ENCODE measurements around the gene DNAAF5. TPM values are rescaled to one million over a fixed set of nuclear protein-coding genes. Genes with fewer than 3 reads are reported as not detected.

Gene DNAAF5
- total RNA-seq, 6 experiments from 2014 or later: 25.4 to 33.0 (median 27.5) TPM

DNA sequence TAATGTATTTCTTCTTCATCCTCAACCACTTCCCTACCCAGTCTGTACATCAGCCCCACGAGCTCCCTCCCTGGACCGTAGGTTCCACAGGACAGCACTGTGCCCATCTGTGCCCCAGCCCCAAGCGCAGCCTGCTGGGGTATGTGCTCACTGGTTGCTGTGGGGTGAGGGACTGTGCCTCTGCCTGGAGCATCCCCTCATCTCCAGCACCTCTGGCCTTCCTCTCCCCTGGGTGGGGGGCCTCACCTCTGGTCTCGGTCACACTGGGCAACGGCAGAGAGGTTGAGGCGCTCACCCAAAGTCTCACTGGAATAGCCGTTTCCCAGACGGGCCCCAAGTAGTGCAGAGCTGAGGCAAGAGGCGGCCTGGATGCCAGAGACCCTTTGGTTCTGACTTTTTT is 2.1 kb downstream of the DNAAF5 start:
- no peak overlapping the region for H3K27ac Mint-ChIP-seq
- peaks cover 31% of the 10 kb centered on the region for H3K4me1 Mint-ChIP-seq (ENCODE audit: low read depth)

DNA sequence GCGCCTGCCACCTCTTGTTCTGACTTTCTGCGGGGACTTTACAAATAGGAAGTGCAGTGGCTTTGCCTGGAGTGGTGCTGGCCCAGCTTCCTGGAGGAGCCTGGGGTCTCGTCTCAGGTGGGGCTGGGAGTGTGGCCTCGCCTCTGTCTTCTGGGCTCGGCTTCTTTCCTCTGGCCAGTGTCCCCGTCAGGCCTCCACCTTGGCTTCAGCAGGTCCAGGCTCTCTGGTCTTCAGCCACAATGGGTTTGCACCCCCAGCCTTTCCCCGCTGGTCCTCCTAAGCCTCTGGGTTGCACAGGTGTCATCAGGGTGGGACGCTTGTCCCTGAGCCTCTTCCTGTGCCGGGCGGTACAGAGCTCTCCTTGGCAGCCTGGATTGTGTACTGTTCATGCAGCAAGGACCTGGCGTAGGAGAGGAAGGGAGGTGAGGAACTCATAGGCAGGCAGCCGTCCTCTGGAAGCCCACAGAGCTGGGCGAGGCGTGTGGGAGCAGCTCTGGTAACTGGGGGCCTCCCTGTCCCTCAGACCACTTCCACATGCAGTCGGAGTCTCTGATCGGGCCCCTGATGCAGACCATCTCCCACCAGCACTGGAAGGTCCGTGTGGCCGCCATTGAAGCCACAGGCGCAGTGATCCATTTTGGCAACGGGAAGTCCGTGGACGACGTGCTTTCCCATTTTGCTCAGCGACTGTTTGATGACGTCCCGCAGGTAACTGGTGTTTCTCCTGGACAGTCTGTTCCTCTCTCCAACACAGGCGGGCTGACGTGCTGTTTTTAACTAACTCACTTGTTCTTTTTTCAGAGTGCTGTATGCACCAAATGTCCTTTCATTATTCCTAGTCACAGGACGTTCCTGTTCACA is 2.9 kb downstream of the DNAAF5 start:
- Mint-ChIP-seq H3K27ac (no peak overlapping the region; the same call in 1 of the 2 replicates), H3K4me3 (no peak overlapping the region), H3K27me3 (ENCODE audit: insufficient read depth) (no peaks in the 10 kb centered on the region; the same call in 1 of the 2 replicates), H3K36me3 (ENCODE audit: low read depth) (peaks cover 16% of the 10 kb centered on the region), H3K4me1 (ENCODE audit: low read depth) (peaks cover 30% of the 10 kb centered on the region), H3K9me3 (peaks cover 12% of the 10 kb centered on the region)
- TF ChIP-seq, protein P1, sequence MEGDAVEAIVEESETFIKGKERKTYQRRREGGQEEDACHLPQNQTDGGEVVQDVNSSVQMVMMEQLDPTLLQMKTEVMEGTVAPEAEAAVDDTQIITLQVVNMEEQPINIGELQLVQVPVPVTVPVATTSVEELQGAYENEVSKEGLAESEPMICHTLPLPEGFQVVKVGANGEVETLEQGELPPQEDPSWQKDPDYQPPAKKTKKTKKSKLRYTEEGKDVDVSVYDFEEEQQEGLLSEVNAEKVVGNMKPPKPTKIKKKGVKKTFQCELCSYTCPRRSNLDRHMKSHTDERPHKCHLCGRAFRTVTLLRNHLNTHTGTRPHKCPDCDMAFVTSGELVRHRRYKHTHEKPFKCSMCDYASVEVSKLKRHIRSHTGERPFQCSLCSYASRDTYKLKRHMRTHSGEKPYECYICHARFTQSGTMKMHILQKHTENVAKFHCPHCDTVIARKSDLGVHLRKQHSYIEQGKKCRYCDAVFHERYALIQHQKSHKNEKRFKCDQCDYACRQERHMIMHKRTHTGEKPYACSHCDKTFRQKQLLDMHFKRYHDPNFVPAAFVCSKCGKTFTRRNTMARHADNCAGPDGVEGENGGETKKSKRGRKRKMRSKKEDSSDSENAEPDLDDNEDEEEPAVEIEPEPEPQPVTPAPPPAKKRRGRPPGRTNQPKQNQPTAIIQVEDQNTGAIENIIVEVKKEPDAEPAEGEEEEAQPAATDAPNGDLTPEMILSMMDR (IDR thresholded peaks at IDR 0.05): no peak
- DNase-seq: no peak

More for the DNA sequence above, 2.1 kb downstream of the DNAAF5 start:
- TF ChIP-seq, protein P1 (IDR thresholded peaks at IDR 0.05): no peak
- H3K27me3 Mint-ChIP-seq (ENCODE audit: insufficient read depth): no peaks in the 10 kb centered on the region; the same call in 1 of the 2 replicates
- peaks cover 24% of the 10 kb centered on the region for H3K36me3 Mint-ChIP-seq (ENCODE audit: low read depth)
- peaks cover 20% of the 10 kb centered on the region for H3K9me3 Mint-ChIP-seq
- H3K4me3 Mint-ChIP-seq: peak overlapping the region; percentile 87; the same call in 1 of the 2 replicates
- DNase-seq: no peak

DNA sequence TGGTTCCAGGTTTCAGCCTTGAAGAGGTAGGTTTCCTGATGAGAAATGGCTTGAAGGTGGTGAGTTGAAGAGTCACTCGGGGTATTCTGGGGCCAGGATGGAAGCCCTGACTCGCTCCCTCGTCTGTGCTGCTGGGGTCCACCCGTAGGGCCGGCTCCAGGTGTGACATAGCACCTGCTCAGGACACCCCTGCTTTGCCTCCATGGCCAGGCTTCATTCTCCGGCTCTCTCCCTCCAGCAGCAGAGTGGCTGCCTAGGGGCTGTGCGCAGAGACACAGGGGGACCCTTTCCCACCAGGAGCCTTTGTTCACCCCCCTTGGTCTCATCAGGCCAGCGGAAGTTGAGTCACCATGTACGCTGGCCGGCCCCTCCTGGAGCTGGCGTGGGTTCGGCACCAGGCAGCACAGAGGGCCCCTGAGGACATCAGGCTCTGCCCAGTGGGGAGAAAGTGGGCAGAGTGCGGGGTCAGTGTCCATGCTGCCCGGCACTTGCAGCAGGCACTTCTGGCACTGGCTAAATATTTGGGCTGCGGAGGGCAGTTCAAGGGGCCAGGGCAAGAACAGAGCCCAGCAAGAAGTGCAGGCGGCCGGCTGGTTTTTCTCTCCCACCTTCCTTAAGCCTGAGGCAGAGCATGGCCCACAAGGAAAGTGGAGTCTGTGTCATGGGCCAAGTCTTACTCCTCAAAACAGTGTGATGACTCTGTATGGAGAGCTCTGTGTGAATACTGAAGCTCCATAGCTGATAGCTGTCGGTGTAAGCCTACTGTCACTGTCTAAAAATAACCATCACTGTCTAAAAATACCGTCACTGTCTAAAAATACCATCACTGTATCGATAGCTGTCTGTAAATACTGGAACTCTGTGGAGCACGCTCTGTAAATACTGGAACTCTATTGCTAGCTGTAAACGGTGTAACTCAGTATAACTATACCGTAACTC is 4.3 kb downstream of the DNAAF5 start:
- no peak for DNase-seq
- Mint-ChIP-seq H3K4me3 (no peak overlapping the region), H3K27ac (no peak overlapping the region), H3K9me3 (peaks cover 3% of the 10 kb centered on the region), H3K27me3 (ENCODE audit: insufficient read depth) (no peaks in the 10 kb centered on the region), H3K36me3 (ENCODE audit: low read depth) (peaks cover 3% of the 10 kb centered on the region), H3K4me1 (ENCODE audit: low read depth) (peaks cover 16% of the 10 kb centered on the region)
- TF ChIP-seq, protein P1 (IDR thresholded peaks at IDR 0.05): no peak

DNA sequence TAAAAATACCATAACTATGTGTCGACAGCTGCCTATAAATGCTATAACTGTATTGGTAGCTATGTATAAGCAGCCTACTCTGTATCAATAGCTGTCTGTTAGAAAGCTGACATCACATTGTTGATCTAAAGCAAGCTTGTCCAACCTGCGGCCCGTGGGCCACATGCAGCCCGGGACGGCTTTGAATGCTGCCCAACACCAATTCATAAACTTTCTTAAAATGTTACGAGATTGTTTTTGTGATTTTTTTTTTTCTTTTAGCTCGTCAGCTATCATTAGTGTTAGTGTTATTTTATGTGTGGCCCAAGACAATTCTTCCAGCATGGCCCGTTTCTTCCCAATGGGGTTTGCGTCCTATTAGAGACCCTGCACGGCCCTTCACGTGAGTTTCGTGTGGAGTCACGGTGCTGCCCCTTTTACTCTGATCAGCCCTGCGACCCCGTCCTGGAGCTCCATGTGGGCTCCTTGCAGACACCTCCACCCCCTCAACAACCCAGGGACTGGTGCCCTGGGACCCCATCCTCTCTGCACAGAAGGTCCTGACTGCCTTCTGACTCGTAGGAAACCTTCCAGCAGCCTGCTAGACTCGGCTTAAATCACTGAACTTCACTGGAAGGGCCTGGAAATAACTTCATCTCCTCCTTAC is 5.1 kb downstream of the DNAAF5 start:
- Mint-ChIP-seq H3K27me3 (ENCODE audit: insufficient read depth) (no peaks in the 10 kb centered on the region), H3K36me3 (ENCODE audit: low read depth) (no peaks in the 10 kb centered on the region; the same call in 1 of the 2 replicates), H3K4me3 (no peak overlapping the region), H3K9me3 (no peaks in the 10 kb centered on the region), H3K27ac (no peak overlapping the region), H3K4me1 (ENCODE audit: low read depth) (peaks cover 11% of the 10 kb centered on the region)
- DNase-seq: no peak
- TF ChIP-seq, protein P1 (IDR thresholded peaks at IDR 0.05): no peak

DNA sequence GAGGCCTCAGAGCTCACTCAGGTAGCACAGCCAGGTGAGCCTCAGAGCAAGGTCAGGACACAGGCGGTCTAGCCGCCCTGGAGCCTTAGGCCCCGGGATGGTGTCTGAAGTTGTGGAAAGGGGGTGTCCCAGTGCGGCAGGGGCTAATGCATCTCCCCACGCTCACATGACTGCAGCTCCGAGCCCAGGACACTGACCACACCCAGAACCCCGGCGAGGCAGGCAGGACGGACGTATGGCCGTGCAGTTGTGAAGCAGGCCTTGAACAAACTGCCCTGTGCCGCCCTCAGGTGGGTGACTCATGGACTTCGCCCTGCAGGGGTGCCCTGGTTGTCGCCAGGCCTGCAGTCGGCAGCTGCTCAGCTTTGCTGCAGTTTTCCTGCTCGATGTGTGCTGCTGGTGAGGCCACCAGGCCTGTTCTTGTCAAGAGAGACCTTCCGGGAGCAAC is 5.6 kb downstream of the DNAAF5 start:
- no peak overlapping the region for H3K4me3 Mint-ChIP-seq
- no peak overlapping the region for H3K27ac Mint-ChIP-seq
- H3K9me3 Mint-ChIP-seq: no peaks in the 10 kb centered on the region
- H3K27me3 Mint-ChIP-seq (ENCODE audit: insufficient read depth): no peaks in the 10 kb centered on the region
- no peaks in the 10 kb centered on the region; the same call in 1 of the 2 replicates for H3K36me3 Mint-ChIP-seq (ENCODE audit: low read depth)
- no peak for DNase-seq
- peaks cover 11% of the 10 kb centered on the region for H3K4me1 Mint-ChIP-seq (ENCODE audit: low read depth)
- TF ChIP-seq, protein P1 (IDR thresholded peaks at IDR 0.05): no peak
